AG20443 (cell line): ENCODE data around the gene TTC6.

ENCODE experiments used
- DNase-seq: peaks from one replicate; pipeline ENCODE4 v3.0.0; 2012; ENCODE audit warnings: low spot score, mixed read lengths

TTC6 gene

GRCh38 chr14:37625597-37626595 is 30.5 kb downstream of the TTC6 start:
- DNase-seq, result no peak

GRCh38 chr14:37637341-37637740 is 41.9 kb downstream of the TTC6 start:
- no peak for DNase-seq

GRCh38 chr14:37638599-37638998 is 43.2 kb downstream of the TTC6 start:
- DNase-seq, result no peak

DNA sequence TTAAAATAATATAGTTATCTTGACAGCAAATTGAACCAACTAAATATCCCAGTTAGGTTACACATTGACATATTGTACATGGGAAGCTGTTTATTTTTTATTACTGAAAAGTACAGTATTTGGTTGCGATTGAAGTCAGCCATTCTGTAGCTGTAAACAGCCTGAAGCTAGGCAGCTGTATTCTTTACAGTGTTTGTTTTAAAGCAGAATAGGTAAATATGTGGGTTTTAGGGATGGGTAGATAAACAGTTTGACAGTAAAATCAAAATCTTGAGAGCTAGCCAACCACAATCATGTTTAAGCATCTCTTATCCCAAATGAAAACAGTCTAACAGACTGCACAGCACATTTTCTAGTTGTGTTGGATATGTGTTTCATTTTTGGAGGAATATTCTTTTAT is 45.7 kb downstream of the TTC6 start:
- DNase-seq, result no peak

- DNase-seq, result no peak
Observed at GRCh38 chr14:37642125-37642524, 46.7 kb downstream of the TTC6 start.

- no peak for DNase-seq
Observed at GRCh38 chr14:37643701-37644100, 48.3 kb downstream of the TTC6 start.
